ENCODE measurements around the gene FANCM.

Gene FANCM

GRCh38 chr14:45156067-45156466 lies 20.3 kb downstream of the FANCM start:
- Histone ChIP-seq H3K36me3 (ENCODE audit: insufficient read depth) (no peaks in the 10 kb centered on the region), H3K79me2 (ENCODE audit: insufficient read depth, low read depth) (no peaks in the 10 kb centered on the region), H3K27ac (no peak overlapping the region), H3K4me2 (no peak overlapping the region), H2AFZ (ENCODE audit: low read depth) (no peak overlapping the region), H3K9ac (no peak overlapping the region), H3K4me1 (ENCODE audit: low read depth, poor library complexity, severe bottlenecking) (no peaks in the 10 kb centered on the region), H3K27me3 (ENCODE audit: insufficient read depth, low read depth) (no peaks in the 10 kb centered on the region), H3K4me3 (IDR thresholded peaks at IDR 0.05; ENCODE audit: insufficient read depth, low read depth, low read length) (no peak overlapping the region), H4K20me1 (ENCODE audit: insufficient read depth) (no peaks in the 10 kb centered on the region)
- TF ChIP-seq CTCF (conservative IDR thresholded peaks at IDR 0.05; ENCODE audit: low read depth, low read length) = no peak

GRCh38 chr14:45169906-45170305 lies 34.2 kb downstream of the FANCM start:
- Histone ChIP-seq H3K79me2 (ENCODE audit: insufficient read depth, low read depth) (no peaks in the 10 kb centered on the region), H3K27ac (no peak overlapping the region), H3K9ac (no peak overlapping the region), H3K4me3 (IDR thresholded peaks at IDR 0.05; ENCODE audit: insufficient read depth, low read depth, low read length) (no peak overlapping the region), H3K4me1 (ENCODE audit: low read depth, poor library complexity, severe bottlenecking) (no peaks in the 10 kb centered on the region), H3K4me2 (no peak overlapping the region), H3K27me3 (ENCODE audit: insufficient read depth, low read depth) (no peaks in the 10 kb centered on the region), H4K20me1 (ENCODE audit: insufficient read depth) (no peaks in the 10 kb centered on the region), H2AFZ (ENCODE audit: low read depth) (no peak overlapping the region), H3K36me3 (ENCODE audit: insufficient read depth) (no peaks in the 10 kb centered on the region)
- no peak for TF ChIP-seq CTCF (conservative IDR thresholded peaks at IDR 0.05; ENCODE audit: low read depth, low read length)

- no peak for TF ChIP-seq CTCF (conservative IDR thresholded peaks at IDR 0.05; ENCODE audit: low read depth, low read length)
- H4K20me1 ChIP-seq (ENCODE audit: insufficient read depth) = no peaks in the 10 kb centered on the region
- H3K4me1 ChIP-seq (ENCODE audit: low read depth, poor library complexity, severe bottlenecking) = no peaks in the 10 kb centered on the region
- no peaks in the 10 kb centered on the region for H3K79me2 ChIP-seq (ENCODE audit: insufficient read depth, low read depth)
- no peak overlapping the region for H3K4me3 ChIP-seq (IDR thresholded peaks at IDR 0.05; ENCODE audit: insufficient read depth, low read depth, low read length)
- no peak overlapping the region for H2AFZ ChIP-seq (ENCODE audit: low read depth)
- no peak overlapping the region for H3K27ac ChIP-seq
- H3K36me3 ChIP-seq (ENCODE audit: insufficient read depth) = no peaks in the 10 kb centered on the region
- no peak overlapping the region for H3K4me2 ChIP-seq
- H3K27me3 ChIP-seq (ENCODE audit: insufficient read depth, low read depth) = no peaks in the 10 kb centered on the region
- H3K9ac ChIP-seq = no peak overlapping the region
Measured at GRCh38 chr14:45177076-45177475, 41.3 kb downstream of the FANCM start.

- TF ChIP-seq CTCF (conservative IDR thresholded peaks at IDR 0.05; ENCODE audit: low read depth, low read length) = no peak
- Histone ChIP-seq H3K4me3 (IDR thresholded peaks at IDR 0.05; ENCODE audit: insufficient read depth, low read depth, low read length) (no peak overlapping the region), H2AFZ (ENCODE audit: low read depth) (no peak overlapping the region), H3K4me1 (ENCODE audit: low read depth, poor library complexity, severe bottlenecking) (no peaks in the 10 kb centered on the region), H3K27me3 (ENCODE audit: insufficient read depth, low read depth) (no peaks in the 10 kb centered on the region), H3K79me2 (ENCODE audit: insufficient read depth, low read depth) (no peaks in the 10 kb centered on the region), H4K20me1 (ENCODE audit: insufficient read depth) (no peaks in the 10 kb centered on the region), H3K9ac (no peak overlapping the region), H3K36me3 (ENCODE audit: insufficient read depth) (no peaks in the 10 kb centered on the region), H3K27ac (no peak overlapping the region), H3K4me2 (no peak overlapping the region)
Measured at GRCh38 chr14:45181329-45181728, 45.6 kb downstream of the FANCM start.

GRCh38 chr14:45181806-45182205 lies 46.1 kb downstream of the FANCM start:
- Histone ChIP-seq H3K27me3 (ENCODE audit: insufficient read depth, low read depth) (no peaks in the 10 kb centered on the region), H4K20me1 (ENCODE audit: insufficient read depth) (no peaks in the 10 kb centered on the region), H3K27ac (no peak overlapping the region), H3K4me3 (IDR thresholded peaks at IDR 0.05; ENCODE audit: insufficient read depth, low read depth, low read length) (no peak overlapping the region), H3K36me3 (ENCODE audit: insufficient read depth) (no peaks in the 10 kb centered on the region), H2AFZ (ENCODE audit: low read depth) (no peak overlapping the region), H3K9ac (no peak overlapping the region), H3K4me1 (ENCODE audit: low read depth, poor library complexity, severe bottlenecking) (no peaks in the 10 kb centered on the region), H3K79me2 (ENCODE audit: insufficient read depth, low read depth) (no peaks in the 10 kb centered on the region), H3K4me2 (no peak overlapping the region)
- TF ChIP-seq CTCF (conservative IDR thresholded peaks at IDR 0.05; ENCODE audit: low read depth, low read length) = no peak
